HUDEP-2 (cell line): Measurements from ENCODE around the gene HTRA3.

ENCODE experiments used
- DNase-seq, 76 experiments: peaks; one replicate each; lab custom pipeline; 2025; ENCODE audit not compliant: unreplicated experiment in 76 of 76; lab: John Stamatoyannopoulos, UW

The HTRA3 gene

DNA sequence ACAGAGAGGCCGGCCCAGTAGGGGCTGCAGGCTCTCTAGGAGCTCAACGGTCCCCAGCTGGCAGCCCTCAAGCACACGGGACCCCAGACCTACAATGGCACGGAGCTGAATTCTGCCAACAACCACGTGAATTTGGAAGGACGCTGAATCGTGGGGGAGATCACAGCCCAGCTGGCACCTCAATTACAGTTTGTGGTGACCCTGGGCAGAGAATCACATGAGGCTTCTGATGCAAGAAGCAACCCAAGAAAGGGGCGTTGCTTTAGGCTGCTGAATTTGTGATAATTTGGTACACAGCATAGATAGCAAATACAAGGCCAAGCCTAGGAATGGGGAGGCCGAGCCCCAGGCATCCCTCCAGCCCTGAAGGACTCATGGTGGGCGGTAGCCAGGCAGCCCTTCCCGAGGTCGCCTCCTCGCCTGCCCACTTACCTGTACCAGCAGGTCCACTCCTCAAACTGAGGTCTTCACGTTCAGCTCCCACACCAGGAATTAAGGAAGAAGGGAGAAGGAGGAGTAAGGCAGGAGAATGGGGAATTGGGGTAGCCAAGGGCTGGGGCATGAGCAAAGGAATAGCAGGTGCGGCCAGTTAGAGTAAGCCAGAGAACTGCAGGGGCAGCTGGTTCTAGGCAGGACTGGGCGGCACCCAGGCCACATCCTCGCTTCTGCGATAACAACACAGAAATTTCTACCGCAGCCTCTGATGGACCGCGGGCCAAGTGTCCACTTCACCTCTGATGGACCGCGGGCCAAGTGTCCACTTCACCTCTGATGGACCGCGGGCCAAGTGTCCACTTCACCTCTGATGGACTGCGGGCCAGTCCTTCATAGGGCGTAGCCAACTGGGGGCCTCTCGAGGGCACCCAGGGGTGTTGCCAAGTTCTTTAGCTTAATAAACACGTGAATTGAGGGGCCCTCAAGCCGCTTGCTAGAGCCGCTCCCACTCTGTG is 23.4 kb upstream of the HTRA3 start:
- DNase-seq, result no peak

DNA sequence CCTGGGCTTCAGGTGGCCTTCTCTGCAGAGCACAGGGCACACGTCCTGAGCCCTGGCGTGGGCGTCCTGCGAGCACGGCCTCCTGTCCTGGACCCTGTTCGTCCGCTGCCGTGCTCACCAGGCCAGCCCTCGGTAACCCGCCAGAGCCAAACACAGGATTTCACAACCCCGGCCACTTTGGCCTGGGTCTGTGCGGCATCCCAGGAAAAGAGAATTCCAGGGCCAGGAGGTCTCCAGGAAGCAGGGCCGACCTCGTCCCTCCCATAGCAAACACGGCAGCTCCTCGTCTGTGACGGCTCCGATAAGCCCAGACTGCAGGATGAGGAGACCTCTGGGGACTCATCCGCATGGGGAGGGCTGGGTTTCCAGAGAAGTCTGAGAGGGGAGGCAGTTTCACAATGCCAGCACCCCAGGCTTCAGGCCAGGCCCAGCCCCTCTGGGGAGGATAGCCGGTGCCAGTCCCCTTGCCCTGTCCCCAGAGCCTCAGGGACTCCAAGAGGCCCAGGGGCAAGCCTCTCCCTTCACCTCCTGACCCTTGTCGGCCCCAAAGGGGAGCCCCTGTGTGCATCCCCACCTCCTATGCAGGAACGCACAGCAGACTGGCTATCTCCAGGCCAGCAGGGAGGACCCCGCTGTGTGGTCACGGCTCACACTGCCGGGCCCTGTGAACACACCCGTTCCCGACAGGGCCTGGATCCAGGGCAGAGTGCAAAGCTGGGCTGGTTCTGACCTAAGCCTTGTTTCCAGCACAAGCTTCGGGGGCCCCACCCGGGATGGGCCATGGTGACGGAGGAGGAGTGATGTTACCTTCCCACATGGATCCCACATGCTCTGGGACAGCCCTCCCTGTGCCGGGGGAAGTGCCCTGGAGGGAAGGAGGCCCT is 22.3 kb upstream of the HTRA3 start:
- no peak for DNase-seq

- DNase-seq, result no peak
Observed at GRCh38 chr4:8248091-8248490, 21.5 kb upstream of the HTRA3 start.

GRCh38 chr4:8250227-8250626 is 19.3 kb upstream of the HTRA3 start:
- no peak for DNase-seq

DNA sequence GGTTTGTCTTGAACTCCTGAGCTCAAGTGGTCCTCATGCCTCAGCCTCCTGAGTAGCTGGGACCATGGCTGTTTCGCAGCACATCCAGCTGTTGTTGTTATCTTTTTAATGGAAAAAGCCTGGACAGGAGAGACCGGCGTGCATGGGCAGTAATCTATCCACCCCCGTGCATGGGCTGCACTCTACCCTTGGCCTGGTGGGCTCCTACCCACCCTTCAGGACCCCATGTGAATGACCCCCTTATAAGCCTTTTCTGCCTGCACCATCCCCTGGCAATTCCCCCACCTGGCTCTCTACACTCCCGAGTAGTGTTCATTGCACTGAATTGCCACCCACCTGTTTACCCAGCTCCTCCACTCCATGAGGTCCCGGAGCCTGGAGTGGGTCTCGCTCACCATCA is 18.9 kb upstream of the HTRA3 start:
- no peak for DNase-seq

- no peak for DNase-seq
Observed at GRCh38 chr4:8251110-8251883, 18.3 kb upstream of the HTRA3 start.

- no peak for DNase-seq
Observed at GRCh38 chr4:8252301-8253173, 17.0 kb upstream of the HTRA3 start.

DNA sequence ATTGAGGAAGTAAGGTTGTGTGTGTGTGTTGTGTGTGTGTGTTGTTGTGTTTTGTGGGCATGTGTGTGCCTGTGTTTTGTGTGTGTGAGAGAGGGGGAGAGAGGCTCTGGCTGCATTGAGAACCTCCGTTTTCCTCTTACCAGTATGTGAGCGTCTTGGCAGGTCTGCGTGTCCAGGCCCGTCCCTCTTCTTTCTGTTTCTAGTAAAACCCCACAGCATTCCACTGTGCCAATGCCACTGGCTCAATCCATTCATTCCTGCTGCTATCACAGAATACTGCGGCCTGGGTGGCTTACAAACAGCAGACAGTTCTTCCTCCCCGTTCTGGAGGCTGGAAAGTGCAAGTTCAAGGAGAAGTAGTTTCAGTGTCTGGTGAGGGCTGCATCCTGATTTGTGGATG is 15.5 kb upstream of the HTRA3 start:
- no peak for DNase-seq

DNA sequence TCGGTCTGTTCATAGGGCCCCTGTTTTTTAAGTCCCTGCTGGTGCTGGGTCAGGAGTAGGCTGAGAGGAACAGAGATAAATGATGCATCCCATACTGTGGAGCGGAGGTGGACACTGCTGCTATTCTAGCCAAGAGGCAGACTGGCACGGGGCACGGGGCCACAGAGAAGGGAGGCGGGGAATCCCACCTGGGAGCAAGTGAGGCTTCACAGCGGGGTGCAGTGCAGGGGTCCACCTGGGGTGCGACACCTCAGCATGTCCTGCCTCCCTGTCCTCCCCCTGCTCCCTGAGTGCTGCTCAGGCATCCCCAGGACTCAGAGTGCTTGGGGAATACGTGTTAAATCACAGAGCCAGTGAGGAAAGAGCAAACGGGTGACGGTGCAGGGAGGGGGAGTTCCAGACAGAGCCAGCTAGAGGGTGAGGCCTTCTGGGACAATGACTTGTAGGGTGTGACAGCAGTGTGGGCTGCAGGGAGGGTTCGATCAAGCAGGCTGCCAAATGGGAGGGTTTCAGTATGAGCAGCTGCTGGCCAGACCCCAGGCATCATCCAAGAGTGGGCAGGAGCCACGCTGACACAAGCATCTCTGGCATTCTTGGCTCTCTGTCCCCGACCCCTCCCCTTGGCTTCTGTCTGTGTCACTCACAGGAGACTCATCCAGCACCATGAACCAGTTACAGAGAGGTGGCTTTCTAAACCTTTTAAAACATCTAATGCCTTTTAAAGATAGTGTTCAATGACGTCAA is 13.7 kb upstream of the HTRA3 start:
- DNase-seq, result no peak

GRCh38 chr4:8257854-8258253 is 11.7 kb upstream of the HTRA3 start:
- no peak for DNase-seq

DNA sequence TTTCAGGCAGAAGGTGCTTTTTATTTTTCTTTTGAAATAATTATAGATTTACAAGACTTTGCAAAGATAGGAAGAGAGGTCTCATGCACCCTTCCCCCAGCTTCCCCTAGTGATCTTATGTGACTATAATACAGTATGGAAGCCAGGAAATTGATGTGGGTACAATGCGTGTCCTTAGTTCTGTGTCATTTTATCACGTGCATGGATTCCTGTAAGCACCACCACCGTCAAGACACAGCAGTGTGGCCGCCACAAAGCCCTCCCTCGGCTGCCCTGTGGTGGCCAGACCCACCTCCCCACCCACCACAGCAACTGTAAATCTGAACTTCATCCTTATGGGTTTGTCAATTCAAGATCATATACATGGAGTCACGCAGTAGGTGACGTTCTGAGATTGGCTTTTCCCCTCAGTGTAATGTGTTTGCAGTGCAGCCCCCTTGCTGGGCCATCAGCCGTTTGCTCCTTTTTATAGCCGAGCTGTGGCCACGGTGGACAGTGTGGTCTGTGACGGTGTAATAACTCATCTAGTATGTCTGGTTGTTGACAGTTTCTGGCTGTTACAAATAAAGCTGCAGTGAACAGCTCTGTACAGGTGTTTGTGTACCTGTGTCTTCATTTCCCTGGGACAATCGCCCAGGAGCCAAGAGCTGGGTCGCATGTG is 10.9 kb upstream of the HTRA3 start:
- DNase-seq, result no peak

DNA sequence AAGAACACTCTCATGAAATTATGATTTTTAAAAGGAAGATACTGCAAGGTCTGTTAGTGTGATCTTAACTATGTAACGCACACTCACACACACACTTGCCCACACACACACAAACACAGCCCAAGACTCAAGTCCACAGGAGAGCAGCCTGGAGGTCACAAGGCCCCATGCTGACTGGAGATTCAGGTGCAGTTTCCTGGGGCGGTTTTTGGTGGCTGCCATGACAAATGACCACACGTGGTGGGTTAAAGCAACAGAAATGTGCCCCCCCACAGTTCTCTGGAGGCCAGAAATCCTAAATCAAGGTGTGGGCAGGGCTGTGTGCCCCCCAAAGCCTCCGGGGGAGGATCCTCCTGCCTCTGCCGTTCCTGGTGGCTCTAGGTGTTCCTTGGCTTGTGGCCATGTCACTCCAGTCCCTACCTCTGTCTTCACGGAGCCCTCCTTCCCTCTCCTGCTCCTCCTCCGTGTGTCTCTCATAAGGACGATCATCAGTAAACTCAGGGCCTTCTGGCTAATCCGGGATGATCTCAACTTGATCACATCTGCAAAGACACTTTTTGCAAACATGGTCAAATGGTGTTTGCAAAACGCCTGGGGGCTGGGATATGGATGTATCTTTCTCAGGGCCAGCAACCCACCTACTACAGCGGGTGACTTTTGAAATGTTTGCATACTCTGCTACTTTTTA is 9.7 kb upstream of the HTRA3 start:
- no peak for DNase-seq

- no peak for DNase-seq
Observed at GRCh38 chr4:8260656-8261111, 8.9 kb upstream of the HTRA3 start.

DNA sequence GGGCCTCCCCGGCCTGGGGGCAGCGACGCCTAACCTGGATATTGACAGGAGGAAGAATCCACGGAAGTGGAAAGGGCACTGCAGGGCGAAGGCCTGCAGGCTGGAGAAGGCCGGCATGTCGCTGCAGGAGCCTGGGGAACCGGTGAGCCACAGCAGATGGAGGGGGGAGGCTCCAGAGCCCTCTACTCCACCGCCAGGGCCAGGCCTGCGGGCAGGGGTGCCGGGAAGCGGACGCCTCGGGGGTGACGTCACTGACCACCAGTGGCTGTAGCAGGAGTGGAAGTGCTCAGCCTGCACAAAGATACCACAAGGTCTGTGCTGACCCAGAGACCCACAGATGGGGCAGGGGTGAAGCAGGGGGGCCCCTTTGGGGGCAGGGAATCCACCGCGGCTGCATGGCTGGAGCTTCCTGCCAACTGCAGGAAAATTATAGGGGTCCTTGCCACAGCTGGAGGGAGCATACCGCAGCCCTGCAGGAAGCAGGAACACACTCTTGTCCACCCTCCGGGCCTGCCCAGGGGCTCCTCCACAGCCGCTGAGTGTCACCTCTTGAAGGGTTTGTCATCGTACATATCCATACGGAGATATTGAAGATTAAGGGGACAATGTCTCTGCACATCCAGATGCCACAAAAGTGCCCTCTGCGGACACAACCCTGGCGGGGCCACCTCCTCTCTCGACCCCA is 7.6 kb upstream of the HTRA3 start:
- DNase-seq, result no peak

- no peak for DNase-seq
Observed at GRCh38 chr4:8262637-8263322, 6.8 kb upstream of the HTRA3 start.

GRCh38 chr4:8263397-8263796 is 6.2 kb upstream of the HTRA3 start:
- no peak for DNase-seq

GRCh38 chr4:8264106-8264505 is 5.4 kb upstream of the HTRA3 start:
- DNase-seq, result no peak
